ENCODE measurements around the gene SRC. TPM values are rescaled to one million over a fixed set of nuclear protein-coding genes. Genes with fewer than 3 reads are reported as not detected.

The SRC gene
- total RNA-seq, 2 donors from 2014 or later: 75.6 to 109 TPM

GRCh38 chr20:37347891-37348791, 2.2 kb downstream of the SRC start:
- no peak for DNase-seq
- Histone ChIP-seq H3K4me1 (ENCODE audit: control insufficient read depth, insufficient read depth, low read length) (peaks cover 14% of the 10 kb centered on the region), H3K4me3 (ENCODE audit: low read length) (peak overlapping the region; percentile 81), H3K9ac (ENCODE audit: extremely low read depth, low read length, poor library complexity, severe bottlenecking) (peak overlapping the region; percentile 0), H3K36me3 (ENCODE audit: control insufficient read depth, insufficient read depth, low read length) (peaks cover 59% of the 10 kb centered on the region), H3K9me3 (ENCODE audit: control insufficient read depth, low read length) (no peaks in the 10 kb centered on the region), H3K27me3 (ENCODE audit: control insufficient read depth, insufficient read depth, low read length, poor library complexity, severe bottlenecking) (no peaks in the 10 kb centered on the region), H3K27ac (ENCODE audit: low read depth, low read length) (no peak overlapping the region)
- WGBS, 2 experiments (ENCODE audit: insufficient coverage in 1 of 2, insufficient read length in 1 of 2): 90 to 94% methylated on average over 7 to 11 of the region's 11 CpGs
- Mint-ChIP-seq H3K4me1 (peaks cover 46% of the 10 kb centered on the region), H3K4me3 (peak overlapping the region; percentile 64), H3K36me3 (ENCODE audit: low read depth) (peaks cover 51% of the 10 kb centered on the region), H3K9me3 (no peaks in the 10 kb centered on the region), H3K27ac (peak overlapping the region; percentile 24), H3K27me3 (ENCODE audit: insufficient read depth) (no peaks in the 10 kb centered on the region)
- no peak for TF ChIP-seq CTCF (conservative IDR thresholded peaks at IDR 0.05)

GRCh38 chr20:37348792-37349516, 3.0 kb downstream of the SRC start:
- Mint-ChIP-seq H3K4me1 (peaks cover 39% of the 10 kb centered on the region), H3K4me3 (peak overlapping the region; percentile 64), H3K27me3 (ENCODE audit: insufficient read depth) (no peaks in the 10 kb centered on the region), H3K36me3 (ENCODE audit: low read depth) (peaks cover 59% of the 10 kb centered on the region), H3K9me3 (no peaks in the 10 kb centered on the region), H3K27ac (peak overlapping the region; percentile 85)
- Histone ChIP-seq H3K27me3 (ENCODE audit: control insufficient read depth, insufficient read depth, low read length, poor library complexity, severe bottlenecking) (no peaks in the 10 kb centered on the region), H3K9ac (ENCODE audit: extremely low read depth, low read length, poor library complexity, severe bottlenecking) (no peak overlapping the region), H3K36me3 (ENCODE audit: control insufficient read depth, insufficient read depth, low read length) (peaks cover 68% of the 10 kb centered on the region), H3K4me1 (ENCODE audit: control insufficient read depth, insufficient read depth, low read length) (peaks cover 12% of the 10 kb centered on the region), H3K4me3 (ENCODE audit: low read length) (peak overlapping the region; percentile 81), H3K27ac (ENCODE audit: low read depth, low read length) (no peak overlapping the region), H3K9me3 (ENCODE audit: control insufficient read depth, low read length) (no peaks in the 10 kb centered on the region)
- no peak for TF ChIP-seq CTCF (conservative IDR thresholded peaks at IDR 0.05)
- DNase-seq: peak; percentile 44
- 86 to 92% methylated on average over 3 to 7 of the region's 7 CpGs for WGBS, 2 experiments (ENCODE audit: insufficient coverage in 1 of 2, insufficient read length in 1 of 2)

GRCh38 chr20:37349517-37350491, 3.9 kb downstream of the SRC start:
- Histone ChIP-seq H3K4me3 (ENCODE audit: low read length) (peak overlapping the region; percentile 81), H3K36me3 (ENCODE audit: control insufficient read depth, insufficient read depth, low read length) (peaks cover 71% of the 10 kb centered on the region), H3K9ac (ENCODE audit: extremely low read depth, low read length, poor library complexity, severe bottlenecking) (no peak overlapping the region), H3K4me1 (ENCODE audit: control insufficient read depth, insufficient read depth, low read length) (peaks cover 4% of the 10 kb centered on the region), H3K27ac (ENCODE audit: low read depth, low read length) (no peak overlapping the region), H3K27me3 (ENCODE audit: control insufficient read depth, insufficient read depth, low read length, poor library complexity, severe bottlenecking) (no peaks in the 10 kb centered on the region), H3K9me3 (ENCODE audit: control insufficient read depth, low read length) (no peaks in the 10 kb centered on the region)
- no peak for DNase-seq
- WGBS, 2 experiments (ENCODE audit: insufficient coverage in 1 of 2, insufficient read length in 1 of 2): 87 to 95% methylated on average over 10 to 16 of the region's 16 CpGs
- Mint-ChIP-seq H3K9me3 (no peaks in the 10 kb centered on the region), H3K4me1 (peaks cover 33% of the 10 kb centered on the region), H3K27me3 (ENCODE audit: insufficient read depth) (no peaks in the 10 kb centered on the region), H3K36me3 (ENCODE audit: low read depth) (peaks cover 61% of the 10 kb centered on the region), H3K4me3 (no peak overlapping the region), H3K27ac (peak overlapping the region; percentile 85)
- no peak for TF ChIP-seq CTCF (conservative IDR thresholded peaks at IDR 0.05)
